ENCODE results near the gene CHID1.

The CHID1 gene

GRCh38 chr11:947744-948143 is 37.1 kb upstream of the CHID1 start:
- H3K4me3 ChIP-seq (ENCODE audit: low read depth, low read length): no peak overlapping the region
- H3K27ac ChIP-seq (ENCODE audit: low read depth, low read length): no peak overlapping the region
- H3K36me3 ChIP-seq (ENCODE audit: control insufficient read depth, insufficient read depth, low read length): peaks cover 7% of the 10 kb centered on the region; the same call in 1 of the 2 replicates
- no peaks in the 10 kb centered on the region for H3K27me3 ChIP-seq (ENCODE audit: control insufficient read depth, insufficient read depth, low read length)
- no peaks in the 10 kb centered on the region for H3K9me3 ChIP-seq (ENCODE audit: control insufficient read depth, insufficient read depth, low read length)
- H3K4me1 ChIP-seq (ENCODE audit: control insufficient read depth, insufficient read depth, low read length): peaks cover 46% of the 10 kb centered on the region
- no peak overlapping the region for H3K9ac ChIP-seq (ENCODE audit: low read depth, low read length)

GRCh38 chr11:945986-946385 is 35.4 kb upstream of the CHID1 start:
- H3K36me3 ChIP-seq (ENCODE audit: control insufficient read depth, insufficient read depth, low read length): peaks cover 7% of the 10 kb centered on the region; the same call in 1 of the 2 replicates
- peak overlapping the region; percentile 86 for H3K27ac ChIP-seq (ENCODE audit: low read depth, low read length)
- no peak overlapping the region for H3K9ac ChIP-seq (ENCODE audit: low read depth, low read length)
- H3K27me3 ChIP-seq (ENCODE audit: control insufficient read depth, insufficient read depth, low read length): no peaks in the 10 kb centered on the region
- no peak overlapping the region for H3K4me3 ChIP-seq (ENCODE audit: low read depth, low read length)
- H3K4me1 ChIP-seq (ENCODE audit: control insufficient read depth, insufficient read depth, low read length): peaks cover 48% of the 10 kb centered on the region
- H3K9me3 ChIP-seq (ENCODE audit: control insufficient read depth, insufficient read depth, low read length): no peaks in the 10 kb centered on the region

GRCh38 chr11:944711-945470 is 34.3 kb upstream of the CHID1 start:
- peaks cover 7% of the 10 kb centered on the region; the same call in 1 of the 2 replicates for H3K36me3 ChIP-seq (ENCODE audit: control insufficient read depth, insufficient read depth, low read length)
- H3K4me1 ChIP-seq (ENCODE audit: control insufficient read depth, insufficient read depth, low read length): peaks cover 56% of the 10 kb centered on the region
- H3K9ac ChIP-seq (ENCODE audit: low read depth, low read length): peak overlapping the region; percentile 42
- peak overlapping the region; percentile 86 for H3K27ac ChIP-seq (ENCODE audit: low read depth, low read length)
- no peaks in the 10 kb centered on the region for H3K9me3 ChIP-seq (ENCODE audit: control insufficient read depth, insufficient read depth, low read length)
- H3K27me3 ChIP-seq (ENCODE audit: control insufficient read depth, insufficient read depth, low read length): no peaks in the 10 kb centered on the region
- H3K4me3 ChIP-seq (ENCODE audit: low read depth, low read length): peak overlapping the region; percentile 41

- Histone ChIP-seq H3K9ac (ENCODE audit: low read depth, low read length) (no peak overlapping the region), H3K27me3 (ENCODE audit: control insufficient read depth, insufficient read depth, low read length) (no peaks in the 10 kb centered on the region), H3K4me1 (ENCODE audit: control insufficient read depth, insufficient read depth, low read length) (peaks cover 57% of the 10 kb centered on the region), H3K4me3 (ENCODE audit: low read depth, low read length) (no peak overlapping the region), H3K27ac (ENCODE audit: low read depth, low read length) (peak overlapping the region; percentile 52), H3K36me3 (ENCODE audit: control insufficient read depth, insufficient read depth, low read length) (peaks cover 7% of the 10 kb centered on the region; the same call in 1 of the 2 replicates), H3K9me3 (ENCODE audit: control insufficient read depth, insufficient read depth, low read length) (no peaks in the 10 kb centered on the region)
Observed at GRCh38 chr11:942823-943222, 32.2 kb upstream of the CHID1 start.

GRCh38 chr11:940496-941135 is 30.0 kb upstream of the CHID1 start:
- Histone ChIP-seq H3K27ac (ENCODE audit: low read depth, low read length) (peak overlapping the region; percentile 48), H3K9me3 (ENCODE audit: control insufficient read depth, insufficient read depth, low read length) (no peaks in the 10 kb centered on the region), H3K4me3 (ENCODE audit: low read depth, low read length) (no peak overlapping the region), H3K4me1 (ENCODE audit: control insufficient read depth, insufficient read depth, low read length) (peaks cover 48% of the 10 kb centered on the region), H3K27me3 (ENCODE audit: control insufficient read depth, insufficient read depth, low read length) (no peaks in the 10 kb centered on the region), H3K36me3 (ENCODE audit: control insufficient read depth, insufficient read depth, low read length) (peaks cover 7% of the 10 kb centered on the region; the same call in 1 of the 2 replicates), H3K9ac (ENCODE audit: low read depth, low read length) (no peak overlapping the region)

GRCh38 chr11:937841-938261 is 27.2 kb upstream of the CHID1 start:
- H3K4me3 ChIP-seq (ENCODE audit: low read depth, low read length): no peak overlapping the region
- peaks cover 46% of the 10 kb centered on the region for H3K4me1 ChIP-seq (ENCODE audit: control insufficient read depth, insufficient read depth, low read length)
- no peak overlapping the region for H3K9ac ChIP-seq (ENCODE audit: low read depth, low read length)
- no peaks in the 10 kb centered on the region for H3K27me3 ChIP-seq (ENCODE audit: control insufficient read depth, insufficient read depth, low read length)
- H3K9me3 ChIP-seq (ENCODE audit: control insufficient read depth, insufficient read depth, low read length): no peaks in the 10 kb centered on the region
- no peaks in the 10 kb centered on the region for H3K36me3 ChIP-seq (ENCODE audit: control insufficient read depth, insufficient read depth, low read length)
- H3K27ac ChIP-seq (ENCODE audit: low read depth, low read length): peak overlapping the region; percentile 70

- Histone ChIP-seq H3K4me1 (ENCODE audit: control insufficient read depth, insufficient read depth, low read length) (peaks cover 49% of the 10 kb centered on the region), H3K9me3 (ENCODE audit: control insufficient read depth, insufficient read depth, low read length) (no peaks in the 10 kb centered on the region), H3K27me3 (ENCODE audit: control insufficient read depth, insufficient read depth, low read length) (no peaks in the 10 kb centered on the region), H3K4me3 (ENCODE audit: low read depth, low read length) (no peak overlapping the region), H3K27ac (ENCODE audit: low read depth, low read length) (no peak overlapping the region), H3K36me3 (ENCODE audit: control insufficient read depth, insufficient read depth, low read length) (no peaks in the 10 kb centered on the region), H3K9ac (ENCODE audit: low read depth, low read length) (no peak overlapping the region)
Observed at GRCh38 chr11:936199-936598, 25.6 kb upstream of the CHID1 start.

- Histone ChIP-seq H3K27ac (ENCODE audit: low read depth, low read length) (peak overlapping the region; percentile 74), H3K9me3 (ENCODE audit: control insufficient read depth, insufficient read depth, low read length) (no peaks in the 10 kb centered on the region), H3K4me1 (ENCODE audit: control insufficient read depth, insufficient read depth, low read length) (peaks cover 41% of the 10 kb centered on the region), H3K36me3 (ENCODE audit: control insufficient read depth, insufficient read depth, low read length) (no peaks in the 10 kb centered on the region), H3K27me3 (ENCODE audit: control insufficient read depth, insufficient read depth, low read length) (no peaks in the 10 kb centered on the region), H3K9ac (ENCODE audit: low read depth, low read length) (no peak overlapping the region), H3K4me3 (ENCODE audit: low read depth, low read length) (no peak overlapping the region)
Observed at GRCh38 chr11:934527-934926, 23.9 kb upstream of the CHID1 start.

- H3K36me3 ChIP-seq (ENCODE audit: control insufficient read depth, insufficient read depth, low read length): 0 out of 2 replicates have a peak, but pooled peaks cover 4% of the 10 kb centered on the region
- H3K4me1 ChIP-seq (ENCODE audit: control insufficient read depth, insufficient read depth, low read length): peaks cover 41% of the 10 kb centered on the region
- no peaks in the 10 kb centered on the region for H3K9me3 ChIP-seq (ENCODE audit: control insufficient read depth, insufficient read depth, low read length)
- H3K27ac ChIP-seq (ENCODE audit: low read depth, low read length): peak overlapping the region; percentile 74
- H3K9ac ChIP-seq (ENCODE audit: low read depth, low read length): no peak overlapping the region
- 0 out of 2 replicates have a peak overlapping the region, but pooled peaks have one; percentile 10 for H3K4me3 ChIP-seq (ENCODE audit: low read depth, low read length)
- H3K27me3 ChIP-seq (ENCODE audit: control insufficient read depth, insufficient read depth, low read length): no peaks in the 10 kb centered on the region
Observed at GRCh38 chr11:933936-934335, 23.3 kb upstream of the CHID1 start.

GRCh38 chr11:933142-933851 is 22.7 kb upstream of the CHID1 start:
- Histone ChIP-seq H3K4me1 (ENCODE audit: control insufficient read depth, insufficient read depth, low read length) (peaks cover 41% of the 10 kb centered on the region), H3K9me3 (ENCODE audit: control insufficient read depth, insufficient read depth, low read length) (no peaks in the 10 kb centered on the region), H3K27me3 (ENCODE audit: control insufficient read depth, insufficient read depth, low read length) (no peaks in the 10 kb centered on the region), H3K27ac (ENCODE audit: low read depth, low read length) (peak overlapping the region; percentile 74), H3K9ac (ENCODE audit: low read depth, low read length) (no peak overlapping the region), H3K4me3 (ENCODE audit: low read depth, low read length) (0 out of 2 replicates have a peak overlapping the region, but pooled peaks have one; percentile 10), H3K36me3 (ENCODE audit: control insufficient read depth, insufficient read depth, low read length) (0 out of 2 replicates have a peak, but pooled peaks cover 9% of the 10 kb centered on the region)

All from HUES48 (cell line).